ENCODE data around the gene GIMAP2. TPM values are rescaled to one million over a fixed set of nuclear protein-coding genes. Genes with fewer than 3 reads are reported as not detected.

The GIMAP2 gene
- total and polyA plus RNA-seq, 3 donors from 2014 or later, result 1.9 to 6.5 (median 2.4) TPM

- no peak overlapping the region for H3K27ac ChIP-seq
- intact Hi-C loops (cut with DNase I; ENCODE audit: low total_unique reads), result no loop called here
- no peaks in the 10 kb centered on the region for H3K27me3 ChIP-seq
- H3K4me1 ChIP-seq, result no peaks in the 10 kb centered on the region
- no peak for DNase-seq
- no peak overlapping the region for H3K4me3 ChIP-seq
- no peaks in the 10 kb centered on the region for H3K36me3 ChIP-seq (ENCODE audit: low read depth, missing control alignments)
- TF ChIP-seq CTCF (IDR thresholded peaks at IDR 0.05), result no peak
- no peak for TF ChIP-seq POLR2A (IDR thresholded peaks at IDR 0.05)
- no peaks in the 10 kb centered on the region for H3K9me3 ChIP-seq
- WGBS, 2 donors, result 57 to 65% methylated on average over 4 of the region's 4 CpGs
Measured at GRCh38 chr7:150719436-150719835, 33.9 kb downstream of the GIMAP2 start.

GRCh38 chr7:150719960-150720891, 34.7 kb downstream of the GIMAP2 start:
- intact Hi-C loops (cut with DNase I; ENCODE audit: low total_unique reads), result no loop called here
- H3K36me3 ChIP-seq (ENCODE audit: low read depth, missing control alignments), result no peaks in the 10 kb centered on the region
- H3K4me3 ChIP-seq, result peak overlapping the region in 1 of 2 donors; percentile 32
- no peaks in the 10 kb centered on the region for H3K4me1 ChIP-seq
- DNase-seq, result no peak
- 77 to 80% methylated on average over 31 to 52 of the region's 52 CpGs for WGBS, 2 donors
- H3K27me3 ChIP-seq, result no peaks in the 10 kb centered on the region
- no peak for TF ChIP-seq CTCF (IDR thresholded peaks at IDR 0.05)
- no peaks in the 10 kb centered on the region for H3K9me3 ChIP-seq
- H3K27ac ChIP-seq, result no peak overlapping the region

- H3K27ac ChIP-seq, result no peak overlapping the region
- H3K4me3 ChIP-seq, result peak overlapping the region in 1 of 2 donors; percentile 32
- peak; percentile 55 for DNase-seq
- TF ChIP-seq POLR2A (IDR thresholded peaks at IDR 0.05), result no peak
- TF ChIP-seq CTCF (IDR thresholded peaks at IDR 0.05), result no peak
- H3K36me3 ChIP-seq (ENCODE audit: low read depth, missing control alignments), result no peaks in the 10 kb centered on the region
- H3K4me1 ChIP-seq, result no peaks in the 10 kb centered on the region
- intact Hi-C loops (cut with DNase I; ENCODE audit: low total_unique reads), result no loop called here
- H3K9me3 ChIP-seq, result no peaks in the 10 kb centered on the region
- WGBS, 2 donors, result 66 to 69% methylated on average over 11 of the region's 11 CpGs
- no peaks in the 10 kb centered on the region for H3K27me3 ChIP-seq
Measured at GRCh38 chr7:150721970-150722373, 36.5 kb downstream of the GIMAP2 start.

- intact Hi-C loops (cut with DNase I; ENCODE audit: low total_unique reads), result no loop called here
- Histone ChIP-seq H3K27me3 (no peaks in the 10 kb centered on the region), H3K4me3 (peak overlapping the region in 1 of 2 donors; percentile 32), H3K36me3 (ENCODE audit: low read depth, missing control alignments) (no peaks in the 10 kb centered on the region), H3K9me3 (no peaks in the 10 kb centered on the region), H3K4me1 (no peaks in the 10 kb centered on the region), H3K27ac (no peak overlapping the region)
- TF ChIP-seq CTCF (IDR thresholded peaks at IDR 0.05) (no peak), POLR2A (IDR thresholded peaks at IDR 0.05) (no peak)
- no peak for DNase-seq
- WGBS, 2 donors, result 25 to 39% methylated on average over 11 to 12 of the region's 12 CpGs
Measured at GRCh38 chr7:150722431-150722931, 37.0 kb downstream of the GIMAP2 start.
